ENCODE measurements around the gene SPANXC.
A peak's percentile ranks its signal among the peaks of the same experiment; 100 is the strongest.

DNA sequence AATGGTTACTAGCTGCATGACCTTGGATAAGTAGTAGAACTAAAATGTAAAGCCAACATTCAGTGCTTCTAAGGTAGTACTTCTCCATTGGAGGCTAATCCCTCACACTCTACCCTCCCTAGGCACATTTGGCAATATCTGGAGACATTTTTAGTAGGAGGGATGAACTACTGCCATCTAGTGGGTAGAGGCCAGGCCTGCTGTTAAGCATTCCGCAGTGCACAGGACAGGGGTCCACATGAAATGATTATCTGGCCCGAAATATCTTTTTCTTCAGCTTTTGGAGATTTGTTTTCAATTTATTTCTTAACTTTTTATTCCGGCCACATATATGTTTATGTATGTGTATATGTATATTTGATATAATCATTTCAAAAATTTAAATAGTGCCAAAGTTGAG lies 36.0 kb upstream of the SPANXC start:
- TF ChIP-seq, protein P1, sequence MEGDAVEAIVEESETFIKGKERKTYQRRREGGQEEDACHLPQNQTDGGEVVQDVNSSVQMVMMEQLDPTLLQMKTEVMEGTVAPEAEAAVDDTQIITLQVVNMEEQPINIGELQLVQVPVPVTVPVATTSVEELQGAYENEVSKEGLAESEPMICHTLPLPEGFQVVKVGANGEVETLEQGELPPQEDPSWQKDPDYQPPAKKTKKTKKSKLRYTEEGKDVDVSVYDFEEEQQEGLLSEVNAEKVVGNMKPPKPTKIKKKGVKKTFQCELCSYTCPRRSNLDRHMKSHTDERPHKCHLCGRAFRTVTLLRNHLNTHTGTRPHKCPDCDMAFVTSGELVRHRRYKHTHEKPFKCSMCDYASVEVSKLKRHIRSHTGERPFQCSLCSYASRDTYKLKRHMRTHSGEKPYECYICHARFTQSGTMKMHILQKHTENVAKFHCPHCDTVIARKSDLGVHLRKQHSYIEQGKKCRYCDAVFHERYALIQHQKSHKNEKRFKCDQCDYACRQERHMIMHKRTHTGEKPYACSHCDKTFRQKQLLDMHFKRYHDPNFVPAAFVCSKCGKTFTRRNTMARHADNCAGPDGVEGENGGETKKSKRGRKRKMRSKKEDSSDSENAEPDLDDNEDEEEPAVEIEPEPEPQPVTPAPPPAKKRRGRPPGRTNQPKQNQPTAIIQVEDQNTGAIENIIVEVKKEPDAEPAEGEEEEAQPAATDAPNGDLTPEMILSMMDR (IDR thresholded peaks at IDR 0.05; ENCODE audit: low read length) = peak; percentile 46
- TF ChIP-seq EZH2 (optimal IDR thresholded peaks at IDR 0.05; ENCODE audit: low read depth, low read length) (no peak), EZH2phosphoT487 (IDR thresholded peaks at IDR 0.05; ENCODE audit: low read length) (no peak)

Measured in MM.1S (cell line).